Left ventricle myocardium superior (tissue), 1 donor: ENCODE results near the gene CYGB. TPM values are rescaled to one million over a fixed set of nuclear protein-coding genes. Genes with fewer than 3 reads are reported as not detected.

Source experiments
- total RNA-seq: library from RNA; stranded (reverse); fragmentation: NEBNext Ultra II Directional; extraction: Animal tissue kit (Norgen Biotek cat#: 25700); gene quantifications from one replicate; pipeline ENCODE4 v1.2.1, GENCODE V29; 2021
- donor health status: DM: no; HTN: yes; CAD: no; lungs with severe emphysema.

CYGB gene
- total RNA-seq, 1 donor from 2014 or later = 28.0 TPM

Other genes with a start within 250 kb of the CYGB start
- 2.7 TPM for gene QRICH2, start 229.4 kb downstream of the CYGB start, total RNA-seq
- 38.8 TPM for gene PRPSAP1, start 183.8 kb downstream of the CYGB start, total RNA-seq
- 2.7 TPM for gene SPHK1, start 153.1 kb downstream of the CYGB start, total RNA-seq
- gene UBE2O, start 84.6 kb downstream of the CYGB start, total RNA-seq = 39.0 TPM
- gene AANAT, start 70.1 kb downstream of the CYGB start, total RNA-seq = not detected
- 17.7 TPM for gene RHBDF2, start 36.3 kb downstream of the CYGB start, total RNA-seq
- 4.3 TPM for gene PRCD, start 2.3 kb upstream of the CYGB start, total RNA-seq
- 5.1 TPM for gene ST6GALNAC2, start 48.2 kb upstream of the CYGB start, total RNA-seq
- gene ST6GALNAC1, start 106.0 kb upstream of the CYGB start, total RNA-seq = 3.8 TPM
- gene MXRA7, start 173.3 kb upstream of the CYGB start, total RNA-seq = 364 TPM
- gene JMJD6, start 188.9 kb upstream of the CYGB start, total RNA-seq = 68.6 TPM
- 21.0 TPM for gene METTL23, start 189.1 kb upstream of the CYGB start, total RNA-seq
- 78.0 TPM for gene SRSF2, start 199.6 kb upstream of the CYGB start, total RNA-seq
- 21.3 TPM for gene MFSD11, start 200.4 kb upstream of the CYGB start, total RNA-seq